GM08714 (cell line): Measurements from ENCODE around the gene TOMM7.

Experiments used
- H3K4me3 ChIP-seq: fragments of 200-500 bp; sonication (Bioruptor generic); 2 replicates; pipeline ENCODE4 v1.5.1; 2014; ENCODE audit warnings: mild to moderate bottlenecking, low read length, inconsistent platforms
- ZNF274 ChIP-seq: IDR thresholded peaks from 2 replicates; pipeline ENCODE4 v1.6.1; 2012; ENCODE audit warnings: mild to moderate bottlenecking, low read depth, low read length

Gene TOMM7

DNA sequence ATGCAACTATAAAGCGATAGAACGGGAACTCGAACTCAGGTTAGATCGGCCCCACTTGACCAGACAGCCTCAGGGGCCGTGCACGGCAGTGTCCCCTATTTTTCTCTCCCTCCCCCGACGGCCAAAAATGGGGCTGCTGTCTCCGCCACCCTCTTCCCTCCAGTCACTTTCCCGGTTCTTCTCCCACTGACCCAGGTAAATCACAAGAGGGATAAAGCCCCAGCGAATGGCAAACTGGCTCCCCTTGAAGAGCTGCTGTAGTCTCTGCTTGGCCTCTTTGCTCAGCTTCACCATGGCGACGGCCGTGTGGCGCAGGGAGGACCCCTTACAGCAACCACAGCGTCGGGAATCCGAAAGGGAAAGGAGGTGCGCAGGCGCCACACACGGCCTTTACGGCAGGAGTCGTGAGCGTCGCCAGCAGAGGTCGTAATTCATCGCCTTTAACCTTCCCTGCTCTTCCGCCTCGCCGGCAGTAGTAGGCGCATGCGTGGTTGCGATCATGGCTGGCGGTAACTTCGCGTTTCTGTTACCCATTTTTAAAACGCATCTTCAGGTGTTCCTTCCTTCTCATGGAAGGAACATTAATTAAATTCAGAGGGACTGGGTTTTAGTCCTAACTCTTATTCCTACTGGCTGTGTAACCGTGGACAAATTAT, at the start of gene TOMM7:
TOMM7 (minus strand) TSS at position 364 of the 656 bp plus-strand sequence; CDS start at position 294, 70 bp downstream.
- peak within 1 kb of the TSS; percentile 89 for H3K4me3 ChIP-seq
- no peak for TF ChIP-seq ZNF274

- no peak overlapping the region for H3K4me3 ChIP-seq
- no peak for TF ChIP-seq ZNF274
These were observed 49.6 kb upstream of the TOMM7 start for GRCh38 chr7:22872096-22872807.

DNA sequence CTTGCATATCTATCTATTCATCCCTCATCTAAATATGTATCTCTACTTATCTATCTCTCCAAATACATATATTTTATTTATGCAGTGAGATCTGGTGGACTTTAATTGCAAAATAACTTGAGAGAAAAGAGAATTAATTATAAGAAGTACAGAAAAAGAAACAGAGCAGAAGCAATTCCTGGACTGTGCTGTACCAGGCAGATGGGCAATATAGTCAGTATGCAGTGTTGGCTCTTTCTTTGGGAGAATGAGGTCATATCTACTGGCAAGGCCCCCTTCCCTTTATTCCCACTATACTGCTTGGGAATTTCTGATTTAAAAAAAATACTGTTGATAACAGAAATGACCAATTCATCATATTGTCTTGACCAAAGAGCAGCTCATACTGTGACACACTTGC, 49.0 kb upstream of the TOMM7 start:
- TF ChIP-seq ZNF274: no peak
- H3K4me3 ChIP-seq: no peak overlapping the region

DNA sequence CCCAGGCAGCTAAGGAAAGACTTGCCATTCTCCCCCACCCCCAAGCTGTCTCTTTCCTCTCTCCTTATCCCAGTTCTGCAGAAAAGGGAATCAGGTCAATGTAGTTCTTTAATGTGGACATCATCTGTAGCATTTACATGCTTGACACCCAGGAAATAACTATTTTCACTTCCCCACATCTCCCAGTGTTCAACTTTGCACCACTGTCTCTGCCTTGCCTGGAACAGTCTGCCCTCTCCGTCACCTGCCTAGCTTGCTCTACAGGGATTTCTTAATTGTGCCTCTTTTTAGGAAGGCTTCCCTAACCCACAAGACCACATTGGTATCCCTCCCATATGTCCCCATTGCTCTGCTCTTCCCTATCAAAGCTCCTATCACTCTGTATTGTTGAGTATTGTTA, 45.9 kb upstream of the TOMM7 start:
- H3K4me3 ChIP-seq: no peak overlapping the region

GRCh38 chr7:22867589-22867988, 44.9 kb upstream of the TOMM7 start:
- TF ChIP-seq ZNF274: no peak
- H3K4me3 ChIP-seq: no peak overlapping the region

More for the DNA sequence above, 45.9 kb upstream of the TOMM7 start:
- TF ChIP-seq ZNF274: no peak

- no peak overlapping the region for H3K4me3 ChIP-seq
- TF ChIP-seq ZNF274: no peak
These were observed 44.4 kb upstream of the TOMM7 start for GRCh38 chr7:22867003-22867402.

- TF ChIP-seq ZNF274: no peak
- H3K4me3 ChIP-seq: no peak overlapping the region
These were observed 42.9 kb upstream of the TOMM7 start for GRCh38 chr7:22865602-22865960.

DNA sequence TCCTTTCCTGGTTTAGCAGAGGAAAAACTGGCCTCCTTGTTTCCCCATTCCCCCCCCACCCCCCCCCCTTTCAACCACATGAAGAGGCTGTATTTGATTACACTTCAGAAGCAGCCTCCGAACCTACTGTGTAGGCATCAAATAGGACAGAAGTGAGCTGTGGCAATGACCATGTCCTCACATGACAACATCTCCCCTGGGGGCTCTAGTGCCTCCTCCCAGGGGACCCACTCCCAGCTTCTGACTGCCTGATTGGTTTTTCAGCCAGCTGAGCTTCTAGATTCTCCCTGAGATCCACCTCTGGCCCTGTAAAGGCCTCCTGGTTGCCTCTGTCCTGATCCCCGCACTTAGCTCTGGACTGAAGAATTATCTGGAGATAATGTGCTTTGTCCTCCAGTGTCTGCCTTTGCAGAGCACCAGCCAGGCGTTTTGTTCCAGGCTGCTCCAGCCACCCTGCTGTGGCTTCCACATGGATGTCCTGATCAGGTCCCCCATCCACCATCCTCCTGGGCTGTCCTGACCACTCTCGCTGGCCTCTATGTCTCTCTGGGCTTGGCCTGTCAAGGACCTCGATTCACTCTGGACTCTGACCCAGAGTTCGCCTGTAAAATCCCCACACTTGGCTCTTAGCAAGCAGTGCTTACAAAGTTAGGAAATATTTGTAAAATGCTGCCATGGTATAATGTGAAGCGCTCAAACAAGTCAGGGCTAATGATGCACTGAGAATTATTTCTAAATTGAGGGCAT, 42.4 kb upstream of the TOMM7 start:
- TF ChIP-seq ZNF274: no peak

DNA sequence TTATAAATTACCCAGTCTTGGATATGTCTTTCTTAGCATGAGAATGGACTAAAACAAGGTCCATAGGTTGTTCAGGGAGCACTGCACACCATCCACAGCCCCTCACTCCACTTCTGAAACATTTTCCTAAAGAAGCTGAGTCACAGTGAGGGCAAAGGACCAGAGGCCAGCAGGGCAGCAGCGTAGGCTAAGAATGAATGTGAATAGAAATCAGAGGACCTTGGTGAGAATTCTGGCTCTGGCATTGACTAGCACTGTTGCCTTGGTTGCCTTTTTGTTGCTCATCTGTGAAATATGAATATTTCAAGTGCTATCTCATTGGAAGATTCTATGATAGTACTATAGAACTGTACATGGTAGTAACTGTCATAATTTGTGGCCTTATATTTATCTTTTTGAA, 41.7 kb upstream of the TOMM7 start:
- no peak overlapping the region for H3K4me3 ChIP-seq
- no peak for TF ChIP-seq ZNF274

More for the DNA sequence above, 42.4 kb upstream of the TOMM7 start:
- no peak overlapping the region for H3K4me3 ChIP-seq

- H3K4me3 ChIP-seq: no peak overlapping the region
- no peak for TF ChIP-seq ZNF274
These were observed 40.7 kb upstream of the TOMM7 start for GRCh38 chr7:22863156-22863899.

DNA sequence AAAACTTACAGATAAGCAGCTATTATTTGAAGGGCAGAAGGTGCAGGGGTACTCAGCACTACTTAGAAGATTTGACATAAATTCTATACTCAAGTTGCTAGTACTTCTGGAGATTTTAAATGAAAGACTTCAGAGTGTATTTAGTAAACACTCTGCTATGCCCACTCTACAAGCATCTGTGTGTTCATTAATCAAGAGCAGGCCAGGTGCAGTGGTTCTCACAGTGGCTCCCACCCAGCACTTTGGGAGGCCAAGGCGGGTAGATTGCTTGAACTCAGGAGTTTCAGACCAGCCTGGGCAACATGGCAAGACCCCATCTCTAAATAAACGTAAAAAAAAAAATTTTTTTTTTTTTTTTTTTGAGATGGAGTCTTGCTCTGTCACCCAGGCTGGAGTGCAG, 38.9 kb upstream of the TOMM7 start:
- no peak for TF ChIP-seq ZNF274
- no peak overlapping the region for H3K4me3 ChIP-seq

- no peak for TF ChIP-seq ZNF274
- H3K4me3 ChIP-seq: no peak overlapping the region
These were observed 38.3 kb upstream of the TOMM7 start for GRCh38 chr7:22860784-22861482.

GRCh38 chr7:22860337-22860736, 37.7 kb upstream of the TOMM7 start:
- H3K4me3 ChIP-seq: no peak overlapping the region
- TF ChIP-seq ZNF274: no peak

DNA sequence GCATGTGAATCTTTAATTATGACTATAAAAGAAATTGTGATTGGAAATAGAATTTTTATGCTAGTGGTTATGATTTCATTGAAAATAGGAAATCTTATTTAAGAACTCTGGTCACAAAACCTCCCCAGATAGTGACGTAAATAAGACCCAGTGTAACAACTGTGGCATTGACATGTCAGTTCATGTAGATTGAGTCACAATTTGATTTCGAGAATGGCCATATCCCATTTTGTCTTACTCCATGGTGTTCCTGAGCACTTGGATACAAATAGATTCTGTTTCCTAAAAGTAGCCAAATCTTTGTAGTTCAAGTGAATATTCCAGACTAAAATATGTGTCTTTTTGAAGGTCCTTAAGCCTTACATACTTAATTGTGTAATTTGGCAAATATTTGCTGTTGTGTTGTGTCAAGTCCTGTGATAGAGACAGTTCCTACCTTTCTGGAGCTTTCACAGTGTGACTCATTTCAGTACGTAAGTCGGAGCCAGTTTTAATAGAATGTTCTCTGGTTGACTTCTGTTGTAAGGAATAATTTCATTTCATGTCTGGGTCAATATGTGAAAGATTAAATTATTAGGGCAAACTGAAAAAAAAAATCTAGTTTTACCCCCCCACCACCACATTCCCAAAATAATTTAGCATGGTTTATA, 37.1 kb upstream of the TOMM7 start:
- TF ChIP-seq ZNF274: no peak
- H3K4me3 ChIP-seq: no peak overlapping the region
